Pons (tissue), 1 donor: ENCODE results near the gene SERPINB3.
"Not testable (repeated sequence)": the region's sequence is repeated elsewhere in the genome, so short reads cannot be mapped to it uniquely, and the experiment has no call there.

Experiments used
- DNase-seq: peaks from one replicate; pipeline ENCODE4 v3.0.0-alpha.2; 2016; ENCODE audit warnings: low spot score

SERPINB3 gene

DNA sequence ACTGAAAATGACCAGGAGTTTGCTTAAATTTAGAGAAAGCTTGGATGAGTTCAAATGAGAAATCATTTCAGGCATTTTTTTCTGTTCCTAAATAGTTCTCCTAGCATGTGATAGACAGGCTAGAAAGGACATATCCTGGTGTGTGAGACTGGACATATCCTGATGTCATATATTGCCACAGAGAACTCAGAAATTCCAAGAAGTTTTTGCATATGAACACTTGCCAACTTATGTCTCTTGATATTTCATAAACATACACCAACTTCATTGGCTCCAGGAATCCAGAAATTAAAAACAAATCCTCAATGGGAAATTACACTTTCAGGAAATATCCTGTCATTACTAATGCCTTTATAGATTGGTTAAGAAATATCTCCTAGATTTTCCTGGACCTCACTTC lies 14.8 kb downstream of the SERPINB3 start:
- no peak for DNase-seq

DNA sequence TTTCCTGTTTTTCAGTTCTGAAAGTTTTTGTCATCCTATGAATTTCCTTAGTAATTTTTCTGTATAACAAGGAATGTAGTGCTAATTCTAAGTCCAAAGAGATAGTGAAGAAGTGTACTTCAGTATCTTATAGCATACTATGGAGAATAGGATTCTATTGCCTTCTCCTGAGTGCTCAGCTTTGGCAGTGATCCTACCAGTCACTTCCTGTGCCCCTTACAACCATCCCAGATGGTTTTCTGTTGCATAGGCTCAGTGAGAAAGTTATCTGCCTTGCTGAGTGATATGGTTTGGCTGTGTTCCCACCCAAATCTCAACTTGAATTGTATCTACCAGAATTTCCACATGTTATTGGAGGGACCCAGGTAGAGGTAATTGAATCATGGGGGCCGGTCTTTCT lies 17.0 kb downstream of the SERPINB3 start:
- not testable (repeated sequence) for DNase-seq

DNA sequence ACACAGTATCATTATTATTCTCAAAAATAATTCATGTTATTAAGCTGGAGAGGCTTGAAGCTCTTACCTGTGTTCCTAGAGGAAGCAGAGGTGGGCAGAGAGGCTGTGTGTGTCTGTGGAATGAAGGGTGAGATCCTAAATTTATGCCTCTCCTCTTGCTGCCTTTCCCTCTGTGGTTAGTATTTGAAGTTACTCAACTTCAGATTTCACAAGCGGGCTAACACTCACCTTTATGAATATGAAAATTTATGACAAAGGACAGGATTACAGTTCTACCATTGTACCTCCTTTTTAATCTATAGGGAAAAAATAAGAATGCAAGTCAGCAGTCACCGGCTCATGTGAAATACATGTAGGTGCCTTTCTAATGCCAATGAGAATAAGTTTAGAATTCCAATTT lies 17.6 kb downstream of the SERPINB3 start, which contains the start of gene SERPINB4:
Gene SERPINB4 (minus strand): TSS at position 115 of the 400 bp plus-strand sequence. CDS start 679 bp downstream, outside the sequence.
- not testable (repeated sequence) for DNase-seq

DNA sequence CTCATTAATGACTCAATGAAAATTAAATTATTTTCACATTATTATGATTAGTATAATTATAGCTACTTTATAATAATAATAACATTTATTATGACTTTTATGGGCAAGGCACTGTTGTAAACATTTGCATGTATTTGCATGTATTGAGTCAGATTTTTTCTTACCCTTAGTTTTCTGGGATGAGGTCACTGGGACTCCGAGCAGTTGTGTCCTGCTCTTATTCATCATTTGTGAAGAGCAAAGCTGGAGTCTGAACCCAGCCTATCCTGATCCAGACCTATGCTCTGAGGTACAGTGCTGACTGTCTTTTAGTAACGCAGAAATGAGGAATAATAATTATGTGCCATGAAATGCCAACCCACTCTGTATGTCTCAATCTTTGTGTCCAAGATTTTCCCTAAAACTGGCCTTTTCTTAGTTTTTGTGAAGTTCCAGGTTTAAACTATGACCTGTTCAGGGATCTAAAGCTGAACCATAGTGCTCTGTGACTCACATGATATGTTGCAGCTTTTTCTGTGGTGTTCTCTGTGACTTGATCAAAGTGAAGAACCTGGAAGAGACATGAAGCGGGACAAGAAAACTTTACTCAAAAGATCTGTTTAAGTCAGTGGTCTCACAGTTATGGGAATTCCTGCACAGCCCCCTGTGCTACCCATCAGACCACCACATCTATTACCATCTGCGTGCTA lies 18.9 kb downstream of the SERPINB3 start:
- not testable (repeated sequence) for DNase-seq

DNA sequence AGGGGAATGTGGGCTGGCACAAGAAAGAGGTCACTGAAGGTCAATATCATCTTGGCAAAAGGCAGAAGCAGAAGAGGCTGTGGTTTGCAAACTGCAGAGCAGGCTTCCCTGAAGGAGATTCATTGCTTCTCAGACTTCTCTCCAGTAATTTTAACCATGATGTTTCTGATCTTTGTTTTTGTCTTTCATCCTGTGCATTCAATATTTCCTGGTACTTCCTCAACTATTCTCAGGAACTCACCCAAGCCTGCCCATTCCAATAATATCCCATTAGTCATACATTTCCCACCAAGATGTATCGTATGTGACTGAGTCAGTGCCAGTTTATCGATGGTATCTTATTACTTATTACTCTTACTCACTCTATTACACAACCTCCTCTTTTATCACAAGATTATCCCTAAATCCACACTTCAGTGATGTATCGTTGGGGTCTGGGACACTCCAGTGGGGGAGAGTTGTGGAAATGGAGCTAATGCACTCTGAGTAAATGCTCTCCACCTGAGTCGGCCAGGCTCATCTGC lies 20.5 kb downstream of the SERPINB3 start:
- DNase-seq = not testable (repeated sequence)

DNA sequence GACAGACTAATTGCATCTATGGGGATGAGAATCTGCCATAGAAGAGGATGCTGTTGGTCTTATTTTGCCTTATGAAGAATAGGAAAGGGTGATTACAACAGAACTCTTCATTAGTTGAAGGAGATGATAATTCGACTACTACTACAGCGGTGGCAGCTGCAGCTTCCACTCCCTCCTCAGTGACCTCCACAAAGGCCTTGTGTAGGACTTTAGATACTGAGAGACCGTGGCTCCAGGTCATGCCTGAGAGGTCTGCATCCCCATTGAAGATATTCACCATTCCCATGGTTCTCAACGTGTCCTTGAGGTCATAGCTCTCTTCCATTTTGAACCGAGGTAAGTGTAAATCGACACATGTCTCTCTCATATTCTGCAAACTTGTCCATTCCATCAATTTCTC lies 24.0 kb downstream of the SERPINB3 start:
- no peak for DNase-seq

DNA sequence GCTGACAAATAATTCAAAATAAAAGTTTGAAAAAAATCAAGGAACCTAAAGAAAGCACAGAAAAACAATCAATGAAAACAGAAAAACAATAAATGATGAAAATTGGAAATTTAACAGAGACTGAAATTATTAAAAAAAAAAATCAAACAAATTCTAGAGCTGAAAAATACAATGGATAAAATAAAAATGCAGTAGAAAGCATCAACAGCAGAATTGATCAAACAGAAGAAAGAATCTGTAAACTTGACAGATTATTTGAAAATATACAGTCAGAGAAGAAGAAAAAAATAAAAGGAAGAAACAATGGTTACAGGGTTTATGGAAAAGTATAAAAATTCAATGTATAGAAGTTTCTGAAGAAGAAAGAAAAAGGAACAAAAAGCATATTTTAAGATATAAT lies 33.9 kb downstream of the SERPINB3 start:
- no peak for DNase-seq

DNA sequence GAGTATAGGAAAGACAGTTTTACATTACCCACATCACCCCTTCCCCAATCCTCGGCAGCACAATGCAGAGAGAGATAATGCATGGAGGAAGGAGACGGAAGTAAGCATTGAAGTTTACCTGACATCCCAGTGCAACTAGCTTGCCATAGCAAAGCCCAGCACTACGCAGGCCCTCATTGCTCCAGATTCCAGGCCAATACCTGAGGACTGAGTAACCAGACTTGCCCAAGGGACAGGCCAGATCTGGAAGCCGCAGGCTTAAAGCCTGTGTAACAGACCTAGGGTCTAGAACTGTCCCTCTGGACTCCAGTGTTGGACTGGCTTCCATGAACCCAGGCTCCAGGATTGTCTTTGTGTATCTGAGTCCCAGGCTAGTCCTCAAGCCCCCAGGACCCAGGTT lies 35.3 kb downstream of the SERPINB3 start:
- no peak for DNase-seq

DNA sequence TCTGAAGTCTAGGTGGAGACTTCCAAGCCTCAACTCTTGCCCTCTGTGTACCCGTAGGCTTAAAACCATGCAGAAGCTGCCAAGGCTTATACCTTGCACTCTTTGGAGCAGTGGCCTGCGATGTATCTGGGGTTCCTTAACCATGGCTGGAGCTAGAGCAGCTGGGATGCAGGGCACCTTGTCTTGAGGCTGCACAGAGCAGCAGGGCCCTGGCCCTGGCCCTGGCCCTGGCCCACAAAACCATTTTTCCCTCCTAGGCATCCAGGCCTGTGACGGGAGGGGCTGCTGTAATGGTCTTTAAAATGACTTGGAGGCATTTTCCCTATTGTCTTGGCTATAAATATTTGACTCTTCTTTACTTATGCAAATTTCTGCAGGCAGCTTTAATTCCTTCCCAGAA lies 36.8 kb downstream of the SERPINB3 start:
- DNase-seq = no peak

DNA sequence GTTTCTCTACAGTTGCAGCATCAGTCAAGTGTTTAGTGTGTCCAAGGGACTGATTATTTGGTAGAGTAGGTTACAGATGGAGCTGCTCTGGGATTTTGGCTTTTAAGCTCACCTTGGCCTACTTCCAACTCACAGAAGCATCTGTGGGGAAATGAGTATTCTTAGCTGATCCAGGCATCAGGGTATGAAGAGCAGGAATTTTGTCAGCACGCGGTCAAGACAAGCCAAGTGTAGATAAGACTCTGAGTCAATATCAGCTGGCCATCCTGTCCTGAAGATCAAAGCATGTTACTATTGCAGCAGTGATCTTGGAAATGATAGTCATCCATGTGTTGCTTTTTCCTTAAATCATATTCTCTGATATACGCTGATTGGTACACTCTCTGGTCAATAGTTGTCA lies 42.0 kb downstream of the SERPINB3 start:
- DNase-seq = no peak

DNA sequence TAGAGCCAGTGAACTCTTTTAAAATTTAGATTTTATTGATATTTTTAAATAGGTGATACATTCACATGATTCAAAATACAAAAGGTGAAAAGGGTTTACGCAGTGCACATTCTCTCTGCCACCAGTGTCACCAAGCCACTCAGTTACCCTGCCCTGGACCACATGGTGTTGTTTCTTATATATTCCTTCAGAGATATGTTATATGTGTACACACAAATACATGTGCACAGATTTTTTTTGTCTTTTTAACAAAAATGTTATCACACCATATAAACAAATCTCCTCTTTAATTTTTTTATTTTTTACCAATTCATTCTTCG lies 43.8 kb downstream of the SERPINB3 start:
- DNase-seq = no peak

DNA sequence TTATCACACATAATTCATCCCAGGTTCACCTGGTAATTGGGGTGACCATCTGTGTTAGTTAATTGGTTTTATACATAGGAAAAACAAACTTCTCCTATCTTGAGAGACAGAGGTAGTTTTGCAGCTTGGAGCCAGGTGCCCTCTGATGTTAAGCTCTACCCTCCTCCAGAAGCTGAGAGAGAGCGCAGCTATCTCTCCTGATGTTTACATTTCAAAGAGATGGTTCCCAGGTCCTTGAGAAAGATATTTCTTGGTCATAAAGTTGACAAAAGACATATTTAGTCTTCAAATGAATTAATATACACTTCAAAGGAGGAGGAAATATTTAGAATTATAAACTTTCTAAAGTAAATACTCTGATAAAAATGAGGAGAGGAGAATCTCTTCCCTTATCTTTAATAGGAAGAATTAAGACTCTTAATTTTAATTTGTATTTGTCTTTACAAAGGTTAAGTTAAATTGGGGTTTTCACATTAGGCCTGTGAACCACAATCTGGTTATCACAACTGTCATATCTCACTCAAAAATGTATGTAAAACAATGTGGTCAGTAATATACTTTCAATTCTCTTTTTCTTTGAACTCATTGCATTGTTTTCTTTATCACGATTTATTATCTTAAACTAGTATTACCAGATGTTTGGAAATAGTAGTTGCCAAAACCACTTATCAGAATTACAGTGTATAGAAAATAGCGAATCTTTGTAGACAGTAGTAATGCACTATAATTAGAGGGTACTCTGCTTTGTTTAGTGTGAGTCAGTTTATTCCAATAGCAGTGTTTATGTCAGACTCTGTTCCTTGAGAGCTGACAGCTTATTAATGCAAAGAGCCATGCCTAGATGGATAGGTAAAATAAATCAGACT lies 44.4 kb downstream of the SERPINB3 start:
- DNase-seq = no peak

DNA sequence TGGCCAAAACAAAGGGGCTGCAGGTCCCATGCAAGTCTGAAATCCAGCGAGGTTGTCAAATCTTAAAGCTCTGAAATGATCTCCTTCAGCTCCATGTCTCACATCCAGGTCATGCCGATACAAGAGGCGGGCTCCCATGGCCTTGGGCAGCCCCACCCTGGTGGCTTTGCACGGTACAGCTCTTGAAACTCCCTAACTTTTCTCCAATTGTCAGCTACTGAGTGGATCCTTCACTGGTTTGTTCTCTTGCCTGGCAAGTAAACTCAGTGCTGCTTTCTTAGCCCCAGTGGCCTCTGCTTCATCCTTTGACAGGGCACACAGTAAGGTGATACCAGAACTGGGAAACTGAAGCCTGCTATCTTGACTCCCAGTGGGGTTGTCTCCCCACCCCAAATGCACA lies 48.3 kb downstream of the SERPINB3 start:
- DNase-seq = no peak

DNA sequence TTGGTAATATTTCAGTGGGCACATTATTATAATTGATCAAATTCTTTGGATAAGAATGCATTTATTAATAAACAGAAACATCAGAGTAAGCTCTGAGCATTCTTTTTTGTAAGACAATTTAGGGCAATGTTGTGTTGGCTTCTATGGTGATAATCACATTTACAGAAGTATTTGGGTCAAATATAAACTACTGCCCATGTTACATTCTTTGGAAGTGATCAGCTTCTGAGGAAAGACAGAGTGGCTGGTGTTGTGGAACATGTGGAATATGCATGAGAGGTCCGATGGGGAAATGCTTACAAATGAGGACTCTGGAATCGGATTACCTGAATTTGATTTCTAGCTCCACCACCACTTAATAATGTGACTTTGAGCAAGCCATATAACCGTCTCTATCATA lies 55.2 kb downstream of the SERPINB3 start:
- DNase-seq = no peak
